Panc1 (cell line): Measurements from ENCODE around the gene CST11. TPM values are rescaled to one million over a fixed set of nuclear protein-coding genes. Genes with fewer than 3 reads are reported as not detected.

ENCODE experiments used
- ATAC-seq: fragments of 200-7000 bp; cut with Tn5 transposase; 2 replicates; pipeline ENCODE4 v1.9.1; 2020; ENCODE audit warnings: mild to moderate bottlenecking, moderate library complexity
- BruUV-seq: library from RNA; stranded (reverse); fragments of 400-500 nt; replicated peaks from 2 replicates; lab custom pipeline; 2021; lab: Mats Ljungman, UMichigan
- CTCF ChIA-PET: fragments of 300-600 bp; sonication (Branson Sonifier 250); formaldehyde crosslinking; loops from one replicate; lab custom pipeline; 2022; ENCODE audit warnings: antibody characterized with exemption; lab: Charles Lee
- POLR2A ChIA-PET: fragments of 300-600 bp; sonication (Branson Sonifier 250); formaldehyde crosslinking; loops from one replicate; lab custom pipeline; 2022; ENCODE audit warnings: antibody characterized with exemption; lab: Charles Lee
- DNase-seq: peaks from one replicate; pipeline ENCODE4 v3.0.0-alpha.2; 2010; ENCODE audit warnings: low read depth, low spot score
- H3K27ac ChIP-seq: 2 replicates; pipeline ENCODE4 v1.5.1; 2011; ENCODE audit warnings: mild to moderate bottlenecking, low read length, inconsistent platforms
- H3K27me3 ChIP-seq: fragments of 200-500 bp; sonication (Bioruptor generic); 2 replicates; pipeline ENCODE4 v1.6.0; 2014; ENCODE audit warnings: low read length, inconsistent platforms; ENCODE audit not compliant: control insufficient read depth, insufficient read depth
- H3K36me3 ChIP-seq: fragments of 200-500 bp; sonication (Bioruptor generic); 2 replicates; pipeline ENCODE4 v1.5.1; 2014; ENCODE audit warnings: inconsistent platforms, mild to moderate bottlenecking, low read length, moderate library complexity; ENCODE audit not compliant: control insufficient read depth, insufficient read depth
- H3K4me1 ChIP-seq: 2 replicates; pipeline ENCODE4 v1.5.1; 2011; ENCODE audit warnings: inconsistent platforms, mild to moderate bottlenecking, low read length, moderate library complexity; ENCODE audit not compliant: control insufficient read depth, insufficient read depth
- H3K4me3 ChIP-seq, 2 experiments: 2 replicates each; pipeline ENCODE4 v1.5.1; 2011 to 2012; ENCODE audit warnings: low read depth in 2 of 2, low read length in 2 of 2, mild to moderate bottlenecking in 2 of 2, inconsistent platforms in 1 of 2, moderate library complexity in 1 of 2
- H3K9me3 ChIP-seq: fragments of 200-500 bp; sonication (Bioruptor generic); 2 replicates; pipeline ENCODE4 v1.5.1; 2014; ENCODE audit warnings: low read depth, mild to moderate bottlenecking, inconsistent platforms, low read length, moderate library complexity; ENCODE audit not compliant: control insufficient read depth, insufficient read depth
- CTCF ChIP-seq: fragments of 450-650 bp; IDR thresholded peaks from 2 replicates; pipeline ENCODE4 v1.5.1; 2017; ENCODE audit warnings: mild to moderate bottlenecking
- POLR2AphosphoS5 ChIP-seq: IDR thresholded peaks from 2 replicates; pipeline ENCODE4 v1.6.1; 2012; ENCODE audit warnings: mild to moderate bottlenecking, low read depth, low read length, moderate library complexity
- REST ChIP-seq, 2 experiments: IDR thresholded peaks; 2 replicates each; pipeline ENCODE4 v1.6.1; 2011 to 2012; ENCODE audit warnings: low read depth in 2 of 2, control low read depth in 1 of 2, low read length in 1 of 2, mild to moderate bottlenecking in 1 of 2, moderate library complexity in 1 of 2; ENCODE audit not compliant: insufficient read depth in 1 of 2
- SIN3A ChIP-seq: IDR thresholded peaks from 2 replicates; pipeline ENCODE4 v1.6.1; 2012; ENCODE audit warnings: low read depth, mild to moderate bottlenecking, low read length, moderate library complexity, borderline replicate concordance; ENCODE audit not compliant: insufficient read depth
- TCF7L2 ChIP-seq: IDR thresholded peaks from 2 replicates; pipeline ENCODE4 v1.6.1; 2011; ENCODE audit warnings: mild to moderate bottlenecking, low read depth, low read length, inconsistent platforms
- in situ Hi-C: cut with HindIII; loops from 2 replicates; pipeline ENCODE4 v1.10.0; 2016; ENCODE audit warnings: low sequenced_read_pairs, low pct_unique_long_range_greater_than_20kb
- intact Hi-C: fragments of 100-400 bp; cut with micrococcal nuclease; formaldehyde crosslinking; loops from one replicate; pipeline ENCODE4 v1.10.0; 2022; ENCODE audit not compliant: unreplicated experiment
- total RNA-seq: library from RNA; stranded (reverse); gene quantifications from one replicate; pipeline ENCODE4 v1.2.1, GENCODE V29; 2021; ENCODE audit not compliant: unreplicated experiment

CST11 gene
- total RNA-seq, 1 experiment from 2014 or later: not detected

- no peaks in the 10 kb centered on the region for H3K27me3 ChIP-seq
- no peaks in the 10 kb centered on the region for H3K36me3 ChIP-seq
- H3K4me3 ChIP-seq: no peak overlapping the region
- ChIA-PET POLR2A (no interaction called here), CTCF (no interaction called here)
- no TSS peak for BruUV-seq
- no peaks in the 10 kb centered on the region for H3K9me3 ChIP-seq
- no peak overlapping the region for H3K27ac ChIP-seq
- TF ChIP-seq TCF7L2 (no peak), SIN3A (no peak), POLR2AphosphoS5 (no peak), CTCF (no peak), REST (IDR thresholded peaks at IDR 0.05; ENCODE audit: insufficient read depth in 1 of 2, low read depth in 2 of 2, low read length in 1 of 2) (no peak)
- H3K4me1 ChIP-seq: no peaks in the 10 kb centered on the region
- DNase-seq (no peak), ATAC-seq (no peak)
- intact Hi-C loops (no loop called here), in situ Hi-C loops (no loop called here)
Observed at GRCh38 chr20:23404196-23404595, 48.5 kb downstream of the CST11 start.

- POLR2A ChIA-PET: no interaction called here
- no peak for DNase-seq
- no peak overlapping the region for H3K4me3 ChIP-seq
- no peak for ATAC-seq
- intact Hi-C loops (no loop called here), in situ Hi-C loops (no loop called here)
- no peaks in the 10 kb centered on the region for H3K27me3 ChIP-seq
- no peaks in the 10 kb centered on the region for H3K36me3 ChIP-seq
- H3K9me3 ChIP-seq: no peaks in the 10 kb centered on the region
- no peak for TF ChIP-seq CTCF
- no peak for TF ChIP-seq SIN3A
- TF ChIP-seq POLR2AphosphoS5: no peak
- no peak for TF ChIP-seq REST (IDR thresholded peaks at IDR 0.05; ENCODE audit: insufficient read depth in 1 of 2, low read depth in 2 of 2, low read length in 1 of 2)
- no peak for TF ChIP-seq TCF7L2
- CTCF ChIA-PET: no interaction called here
- no peak overlapping the region for H3K27ac ChIP-seq
- no peaks in the 10 kb centered on the region for H3K4me1 ChIP-seq
- no TSS peak for BruUV-seq
Observed at GRCh38 chr20:23403751-23404150, 48.9 kb downstream of the CST11 start.
